GM21367 (cell line): Measurements from ENCODE around the gene GLIS1.

Experiments used
- ATAC-seq: cut with Tn5 transposase; IDR thresholded peaks from one replicate; pipeline ENCODE4 v1.9.1; 2021; ENCODE audit not compliant: unreplicated experiment

Gene GLIS1

DNA sequence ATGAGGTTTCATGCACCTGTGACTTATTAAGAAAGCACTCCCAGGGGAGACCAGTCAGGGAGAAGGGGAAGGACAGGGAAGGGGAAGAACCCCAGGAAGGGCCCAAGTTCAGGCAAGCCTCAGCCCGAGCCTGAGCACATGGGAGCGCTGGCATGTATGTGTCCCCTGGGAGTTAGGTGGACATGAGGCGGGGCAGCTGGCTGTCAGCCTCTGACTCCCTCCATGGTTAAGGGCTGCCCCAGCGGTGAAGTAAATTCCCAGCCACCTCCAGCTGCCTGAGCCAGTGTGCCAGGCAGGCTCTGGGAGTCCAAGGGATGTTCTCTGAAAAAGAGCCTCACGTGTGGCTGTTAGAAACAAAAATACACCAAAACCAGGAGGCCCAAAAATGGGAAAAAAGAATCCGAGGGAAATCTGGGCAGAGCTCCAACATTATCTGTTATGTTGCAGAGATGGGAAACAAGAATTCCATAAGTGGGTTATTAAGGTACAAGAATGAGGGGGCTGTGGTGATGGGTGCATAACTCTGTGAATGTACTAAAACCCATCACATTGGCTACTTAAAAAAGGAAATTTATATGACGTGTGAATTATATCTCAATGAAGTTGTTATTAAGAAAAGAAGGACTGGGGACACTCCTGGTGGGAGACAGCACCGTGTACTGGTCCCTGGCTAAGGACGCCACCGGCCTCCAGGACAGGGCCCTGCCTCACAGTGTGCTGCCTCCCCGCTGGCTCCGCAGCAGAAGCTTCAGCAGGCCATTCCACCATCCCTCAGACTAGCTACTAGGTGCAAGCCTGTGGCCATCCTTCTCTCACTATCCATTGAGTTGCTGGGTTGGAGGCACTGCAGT, 261.1 kb downstream of the GLIS1 start:
- ATAC-seq = no peak

GRCh38 chr1:53476579-53476978, 262.4 kb downstream of the GLIS1 start:
- ATAC-seq = no peak

DNA sequence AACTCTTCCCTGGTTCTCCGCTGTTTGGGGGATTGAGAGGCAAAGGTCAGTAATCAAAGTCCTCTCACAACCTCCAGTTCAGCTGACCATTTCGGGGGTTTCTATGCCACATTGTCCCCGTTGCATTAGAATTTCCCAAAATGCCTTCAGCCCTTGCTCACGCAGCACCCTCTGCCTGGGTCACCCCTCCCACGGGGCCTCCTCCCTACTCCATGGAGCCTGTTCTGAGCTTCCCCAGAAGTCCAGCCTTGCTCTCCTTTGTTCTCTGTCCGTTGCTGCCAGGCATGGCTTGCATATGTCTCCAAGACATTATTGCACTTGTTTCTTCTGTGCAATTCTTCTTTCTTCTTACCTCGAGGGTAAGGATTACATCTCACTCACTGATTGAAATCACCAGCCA, 263.3 kb downstream of the GLIS1 start:
- no peak for ATAC-seq

- no peak for ATAC-seq
These were observed 265.5 kb downstream of the GLIS1 start for GRCh38 chr1:53473463-53473862.

DNA sequence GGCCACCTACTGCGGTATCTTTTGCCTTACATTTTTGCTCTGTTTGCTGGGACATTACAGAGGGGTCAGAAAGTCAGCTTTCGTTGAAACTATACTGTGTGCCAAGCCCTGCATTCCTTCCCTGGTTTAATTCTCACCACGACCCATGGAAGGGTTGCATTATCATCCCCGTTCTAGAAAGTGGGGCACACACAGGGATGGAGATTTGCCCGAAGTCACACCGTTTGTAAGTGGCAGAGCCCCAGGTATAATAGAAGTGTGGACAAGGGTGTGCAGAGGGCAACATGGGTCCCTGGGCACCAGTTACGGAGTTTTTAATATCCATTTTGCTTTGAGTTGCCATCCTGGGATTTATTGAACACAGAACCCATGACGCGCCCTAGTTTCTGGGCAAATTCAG, 268.0 kb downstream of the GLIS1 start:
- ATAC-seq = no peak

DNA sequence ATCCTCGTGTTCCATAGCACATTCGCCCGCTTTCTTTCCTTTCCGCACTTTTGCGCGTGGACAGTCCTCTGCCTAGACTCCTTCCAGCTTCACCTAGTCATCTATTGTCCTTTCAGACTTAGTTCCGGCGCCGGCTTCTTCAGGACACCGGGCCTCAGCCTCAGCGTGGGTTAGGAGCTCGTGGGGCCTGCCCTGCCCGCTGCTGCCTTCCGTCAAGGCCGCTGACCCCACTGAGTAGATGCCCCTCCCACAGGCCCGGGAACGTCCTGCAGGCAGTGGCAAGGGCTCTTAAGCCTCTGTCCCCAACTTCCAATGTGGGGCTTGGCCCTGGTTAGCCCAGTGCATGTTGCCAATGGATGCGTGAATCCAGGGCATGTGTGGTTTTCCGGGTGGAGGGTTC, 268.4 kb downstream of the GLIS1 start:
- ATAC-seq = no peak

DNA sequence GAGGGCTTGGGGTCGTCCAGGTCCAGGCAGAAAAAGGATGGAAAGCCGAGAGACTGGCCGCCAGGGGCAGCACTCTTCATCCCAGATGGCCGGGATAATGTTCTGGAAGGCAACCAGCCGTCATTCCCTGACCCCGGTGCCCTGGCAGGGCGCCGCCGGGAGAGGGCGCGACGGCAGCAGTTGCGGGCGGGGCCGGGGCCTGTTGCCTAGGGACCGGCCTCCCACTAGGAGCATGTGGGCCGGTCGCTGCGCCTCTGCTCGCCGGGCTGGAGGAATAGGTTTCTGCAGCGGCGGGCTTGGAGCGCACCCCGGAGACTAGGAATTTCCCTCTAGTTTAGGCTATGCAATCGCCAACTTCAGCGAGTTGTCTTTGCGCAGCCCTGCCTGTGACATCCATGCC, 268.8 kb downstream of the GLIS1 start:
- ATAC-seq = no peak

- ATAC-seq = no peak
These were observed 269.6 kb downstream of the GLIS1 start for GRCh38 chr1:53469373-53469772.

- no peak for ATAC-seq
These were observed 270.6 kb downstream of the GLIS1 start for GRCh38 chr1:53468374-53468773.

DNA sequence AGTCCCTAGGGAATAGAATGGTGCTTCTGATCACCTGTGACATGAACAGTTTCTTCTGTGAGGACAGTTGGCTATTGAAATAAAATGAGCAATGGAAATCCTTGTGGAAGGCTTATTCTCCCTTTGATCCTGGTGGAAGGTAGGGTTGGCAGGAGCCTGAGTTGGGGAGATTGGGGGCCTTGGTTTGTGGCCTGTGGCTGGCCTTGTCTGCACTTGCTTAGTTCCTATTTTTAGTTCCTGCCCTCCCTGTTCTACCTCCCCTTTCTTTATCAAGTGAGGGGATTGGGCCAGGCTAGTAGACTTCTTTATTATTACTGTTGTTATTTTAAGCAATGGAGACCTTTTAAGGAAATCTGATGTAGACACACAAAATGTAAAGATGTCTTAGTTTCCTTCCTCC, 271.6 kb downstream of the GLIS1 start:
- ATAC-seq = no peak

GRCh38 chr1:53465023-53465957, 273.7 kb downstream of the GLIS1 start:
- ATAC-seq = no peak

GRCh38 chr1:53463961-53464899, 274.7 kb downstream of the GLIS1 start:
- no peak for ATAC-seq

DNA sequence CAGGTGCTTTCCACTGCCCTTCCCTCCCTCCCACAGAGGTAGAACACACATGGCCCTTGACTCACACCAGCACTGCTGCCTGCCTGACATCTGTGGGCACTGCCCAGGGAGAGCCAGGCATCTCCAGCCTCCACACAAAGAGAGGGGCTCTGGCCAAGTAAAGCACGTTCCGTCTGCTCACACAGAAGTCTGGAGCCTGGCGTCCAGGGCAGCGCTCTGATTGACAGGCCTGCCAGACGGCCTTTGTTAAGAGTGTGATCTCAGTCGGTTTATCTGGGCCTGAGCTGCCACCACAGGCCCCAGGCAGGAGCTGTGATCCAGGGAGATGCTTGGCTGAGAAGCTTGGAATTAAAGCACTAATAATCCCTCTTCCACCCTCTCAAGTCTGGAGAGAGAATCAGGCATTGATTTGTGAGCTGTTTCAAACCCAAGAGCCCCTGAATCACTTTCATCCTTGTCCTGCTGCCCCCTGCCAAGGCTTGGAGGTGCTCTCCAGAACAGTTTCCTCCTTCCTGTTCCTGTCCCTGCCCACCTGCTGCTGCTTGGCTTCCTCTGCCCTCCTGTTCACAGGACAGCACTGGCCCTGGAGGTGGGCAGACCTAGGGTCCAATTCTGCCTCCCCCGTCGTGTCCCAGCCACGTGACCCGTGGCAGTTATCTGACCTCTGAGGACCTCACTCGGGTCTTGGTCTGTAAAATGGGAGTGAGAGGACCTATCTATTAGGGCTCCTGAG, 276.0 kb downstream of the GLIS1 start:
- ATAC-seq = no peak

DNA sequence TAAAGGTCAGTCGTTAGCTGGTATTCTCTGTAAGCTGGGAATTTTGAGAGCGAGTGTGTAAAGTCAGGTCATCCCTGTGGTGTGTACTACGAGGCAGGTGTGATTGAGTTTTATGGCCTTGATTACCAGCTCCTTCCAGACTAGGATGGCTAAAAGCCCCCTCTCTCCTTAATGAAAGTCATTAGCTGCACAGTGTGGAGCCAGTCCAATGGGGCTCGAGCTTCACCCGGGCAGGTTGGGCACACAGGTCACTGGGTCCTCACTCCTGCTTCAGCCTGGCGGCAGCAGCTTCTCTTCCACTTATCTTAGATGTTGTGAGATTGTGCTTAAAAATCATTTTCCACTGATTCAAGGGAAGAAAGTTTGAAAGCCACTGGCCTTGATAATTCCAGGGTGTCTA, 276.8 kb downstream of the GLIS1 start:
- ATAC-seq = no peak

DNA sequence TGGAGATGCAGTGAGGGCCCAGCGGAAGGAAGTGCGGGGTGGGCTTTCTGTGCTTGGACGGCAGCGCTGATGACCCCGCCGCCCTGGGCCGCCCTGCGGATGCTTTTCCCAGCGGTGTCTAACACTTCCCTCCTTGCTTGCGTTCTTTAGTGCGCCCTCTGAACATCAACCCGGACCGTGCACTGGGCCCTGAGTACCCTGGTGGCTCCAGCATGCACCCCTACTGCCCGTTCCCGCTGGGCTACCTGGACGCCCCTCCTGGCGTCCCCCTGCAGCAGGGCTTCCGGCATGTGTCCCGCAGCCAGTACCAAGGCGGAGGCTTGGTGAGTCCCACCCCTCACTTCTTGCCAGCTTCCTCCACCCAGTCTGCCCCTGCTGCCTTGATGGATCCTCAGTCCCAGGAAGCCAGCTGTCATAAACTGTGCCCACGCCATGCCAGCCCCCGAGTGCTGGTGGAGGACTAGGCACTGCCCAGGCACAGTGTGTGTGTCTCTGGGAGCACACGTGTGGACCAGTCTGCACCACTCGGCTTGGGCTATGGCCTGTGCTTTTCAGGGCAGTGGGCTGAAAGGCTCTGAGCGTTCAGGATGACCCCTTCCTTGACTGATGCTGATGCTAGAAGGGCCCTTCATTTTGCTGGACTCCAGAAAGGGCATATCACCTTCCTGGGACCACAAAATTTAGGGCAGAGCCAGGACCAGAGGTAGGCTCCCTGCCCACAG, 277.5 kb downstream of the GLIS1 start:
- no peak for ATAC-seq

GRCh38 chr1:53460666-53461322, 278.2 kb downstream of the GLIS1 start:
- ATAC-seq = no peak

- no peak for ATAC-seq
These were observed 278.7 kb downstream of the GLIS1 start for GRCh38 chr1:53460211-53460634.

GRCh38 chr1:53459321-53460175, 279.4 kb downstream of the GLIS1 start, which contains the start of gene DMRTB1:
Gene DMRTB1 (plus strand): TSS chr1:53459399. CDS start chr1:53459454, 55 bp downstream.
- ATAC-seq = no peak
